ENCODE measurements around the gene NEURL1.

DNA sequence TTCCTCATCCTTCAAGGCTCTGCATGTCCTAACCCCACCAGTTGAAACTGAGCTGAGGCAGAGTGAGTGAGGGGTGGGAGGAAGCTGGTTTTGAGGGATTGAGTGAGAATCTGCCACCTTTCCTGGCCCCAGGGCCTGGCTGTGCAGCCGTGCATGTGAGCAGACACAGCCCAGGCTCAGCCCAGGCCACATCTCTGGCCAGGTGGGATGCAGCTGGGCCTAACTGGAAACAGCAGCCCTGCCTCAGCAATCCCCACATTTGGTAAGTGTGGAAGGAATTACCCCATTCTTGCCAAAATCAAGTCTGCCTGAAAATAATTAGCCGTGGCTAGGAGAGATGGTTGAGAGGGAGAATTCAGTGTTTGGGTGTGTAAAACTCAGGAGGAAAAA is 116.6 kb downstream of the NEURL1 start:
- TF ChIP-seq, protein P1, sequence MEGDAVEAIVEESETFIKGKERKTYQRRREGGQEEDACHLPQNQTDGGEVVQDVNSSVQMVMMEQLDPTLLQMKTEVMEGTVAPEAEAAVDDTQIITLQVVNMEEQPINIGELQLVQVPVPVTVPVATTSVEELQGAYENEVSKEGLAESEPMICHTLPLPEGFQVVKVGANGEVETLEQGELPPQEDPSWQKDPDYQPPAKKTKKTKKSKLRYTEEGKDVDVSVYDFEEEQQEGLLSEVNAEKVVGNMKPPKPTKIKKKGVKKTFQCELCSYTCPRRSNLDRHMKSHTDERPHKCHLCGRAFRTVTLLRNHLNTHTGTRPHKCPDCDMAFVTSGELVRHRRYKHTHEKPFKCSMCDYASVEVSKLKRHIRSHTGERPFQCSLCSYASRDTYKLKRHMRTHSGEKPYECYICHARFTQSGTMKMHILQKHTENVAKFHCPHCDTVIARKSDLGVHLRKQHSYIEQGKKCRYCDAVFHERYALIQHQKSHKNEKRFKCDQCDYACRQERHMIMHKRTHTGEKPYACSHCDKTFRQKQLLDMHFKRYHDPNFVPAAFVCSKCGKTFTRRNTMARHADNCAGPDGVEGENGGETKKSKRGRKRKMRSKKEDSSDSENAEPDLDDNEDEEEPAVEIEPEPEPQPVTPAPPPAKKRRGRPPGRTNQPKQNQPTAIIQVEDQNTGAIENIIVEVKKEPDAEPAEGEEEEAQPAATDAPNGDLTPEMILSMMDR (conservative IDR thresholded peaks at IDR 0.05; ENCODE audit: low read length) = no peak
- no peak for TF ChIP-seq EZH2phosphoT487 (IDR thresholded peaks at IDR 0.05; ENCODE audit: borderline replicate concordance, low read depth, low read length)
